HG03575 (cell line): ENCODE measurements around the gene GRIP2.

Source experiments
- ATAC-seq: cut with Tn5 transposase; IDR thresholded peaks from one replicate; pipeline ENCODE4 v1.9.1; 2021; ENCODE audit not compliant: unreplicated experiment, insufficient number of reproducible peaks, low FRiP score; ENCODE audit errors: extremely low read depth

Gene GRIP2

GRCh38 chr3:14478956-14479550, 61.1 kb downstream of the GRIP2 start:
- ATAC-seq = no peak

GRCh38 chr3:14477311-14477935, 62.7 kb downstream of the GRIP2 start:
- no peak for ATAC-seq

- ATAC-seq = no peak
Measured at GRCh38 chr3:14476583-14477265, 63.4 kb downstream of the GRIP2 start.

GRCh38 chr3:14475621-14476020, 64.5 kb downstream of the GRIP2 start:
- ATAC-seq = no peak

GRCh38 chr3:14474363-14475081, 65.6 kb downstream of the GRIP2 start:
- ATAC-seq = no peak

- no peak for ATAC-seq
Measured at GRCh38 chr3:14473411-14473891, 66.7 kb downstream of the GRIP2 start.

- no peak for ATAC-seq
Measured at GRCh38 chr3:14472471-14473351, 67.4 kb downstream of the GRIP2 start.

- ATAC-seq = no peak
Measured at GRCh38 chr3:14471690-14472089, 68.5 kb downstream of the GRIP2 start.

- no peak for ATAC-seq
Measured at GRCh38 chr3:14471016-14471415, 69.1 kb downstream of the GRIP2 start.

- ATAC-seq = no peak
Measured at GRCh38 chr3:14470461-14470860, 69.7 kb downstream of the GRIP2 start.

- ATAC-seq = no peak
Measured at GRCh38 chr3:14468621-14468981, 71.5 kb downstream of the GRIP2 start.

GRCh38 chr3:14467814-14468620, 72.1 kb downstream of the GRIP2 start:
- no peak for ATAC-seq

- ATAC-seq = no peak
Measured at GRCh38 chr3:14466179-14466903, 73.8 kb downstream of the GRIP2 start.

GRCh38 chr3:14465425-14465824, 74.7 kb downstream of the GRIP2 start:
- no peak for ATAC-seq

- ATAC-seq = no peak
Measured at GRCh38 chr3:14464521-14464920, 75.6 kb downstream of the GRIP2 start.

- ATAC-seq = no peak
Measured at GRCh38 chr3:14464141-14464465, 76.0 kb downstream of the GRIP2 start.

- ATAC-seq = no peak
Measured at GRCh38 chr3:14463330-14464140, 76.6 kb downstream of the GRIP2 start.
